HepG2 (cell line): ENCODE measurements around the gene SLC25A45. TPM values are rescaled to one million over a fixed set of nuclear protein-coding genes. Genes with fewer than 3 reads are reported as not detected.

Source experiments
- ARNTL ChIP-seq: sonication (generic); formaldehyde crosslinking; IDR thresholded peaks from 2 replicates; pipeline ENCODE4 v1.4.0; 2020; ENCODE audit warnings: mild to moderate bottlenecking, missing genetic modification reagents
- ESRRA ChIP-seq: sonication (generic); formaldehyde crosslinking; IDR thresholded peaks from 2 replicates; pipeline ENCODE4 v1.5.1; 2020; ENCODE audit warnings: mild to moderate bottlenecking, low read depth, missing genetic modification reagents
- FOSL2 ChIP-seq: sonication (generic); formaldehyde crosslinking; IDR thresholded peaks from 2 replicates; pipeline ENCODE4 v1.4.0; 2020; ENCODE audit warnings: missing genetic modification reagents
- HES4 ChIP-seq: sonication (generic); formaldehyde crosslinking; IDR thresholded peaks from 2 replicates; pipeline ENCODE4 v1.9.0; 2021; ENCODE audit warnings: mild to moderate bottlenecking, missing genetic modification reagents, borderline replicate concordance
- HNRNPL ChIP-seq: fragments of 200-400 bp; formaldehyde crosslinking; IDR thresholded peaks from 2 replicates; pipeline ENCODE4 v1.6.1; 2017; ENCODE audit warnings: mild to moderate bottlenecking, low read depth, low read length
- MAFG ChIP-seq: sonication (generic); formaldehyde crosslinking; IDR thresholded peaks from 2 replicates; pipeline ENCODE4 v1.5.1; 2020; ENCODE audit warnings: mild to moderate bottlenecking, missing genetic modification reagents
- NKX3-1 ChIP-seq: sonication (generic); formaldehyde crosslinking; IDR thresholded peaks from 2 replicates; pipeline ENCODE4 v1.5.0; 2020; ENCODE audit warnings: missing genetic modification reagents
- POLR2AphosphoS2 ChIP-seq: IDR thresholded peaks from 2 replicates; pipeline ENCODE4 v1.6.1; 2011; ENCODE audit warnings: low read depth, low read length, improper control_type of control experiment
- RBFOX2 ChIP-seq: fragments of 200-400 bp; formaldehyde crosslinking; IDR thresholded peaks from 2 replicates; pipeline ENCODE4 v1.6.1; 2017; ENCODE audit warnings: low read depth, mild to moderate bottlenecking, low read length
- SIX1 ChIP-seq: sonication (generic); formaldehyde crosslinking; IDR thresholded peaks from 2 replicates; pipeline ENCODE4 v1.4.0; 2020; ENCODE audit warnings: missing genetic modification reagents, borderline replicate concordance
- SOX13 ChIP-seq, 3 experiments: fragments of 450-650 bp in 1 of 3; sonication (generic) in 1 of 3; formaldehyde crosslinking in 1 of 3; IDR thresholded peaks in 2 of 3; conservative IDR thresholded peaks in 1 of 3; 2 replicates each; pipeline versions ENCODE4 v1.5.0 to v1.6.1; 2016 to 2020; ENCODE audit warnings: antibody characterized with exemption in 1 of 3, mild to moderate bottlenecking in 1 of 3, missing compliant biosample characterization in 1 of 3, missing genetic modification reagents in 1 of 3, moderate library complexity in 1 of 3
- SOX6 ChIP-seq, 2 experiments: fragments of 450-650 bp in 1 of 2; sonication (generic) in 1 of 2; formaldehyde crosslinking in 1 of 2; IDR thresholded peaks; 2 replicates each; pipeline versions ENCODE4 v1.4.0 to v1.6.1; 2017 to 2020; ENCODE audit warnings: antibody characterized with exemption in 1 of 2, mild to moderate bottlenecking in 1 of 2, missing genetic modification reagents in 1 of 2
- TBL1XR1 ChIP-seq: fragments of 150-350 bp; IDR thresholded peaks from 2 replicates; pipeline ENCODE4 v1.6.1; 2014; ENCODE audit warnings: borderline replicate concordance, low read length; ENCODE audit not compliant: partially characterized antibody
- TP53 ChIP-seq: sonication (generic); formaldehyde crosslinking; conservative IDR thresholded peaks from 2 replicates; pipeline ENCODE4 v1.4.0; 2020; ENCODE audit warnings: missing genetic modification reagents
- YEATS4 ChIP-seq: sonication (generic); formaldehyde crosslinking; IDR thresholded peaks from 2 replicates; pipeline ENCODE4 v1.4.0; 2020; ENCODE audit warnings: missing genetic modification reagents, borderline replicate concordance
- ZFP91 ChIP-seq: sonication (generic); formaldehyde crosslinking; IDR thresholded peaks from 2 replicates; pipeline ENCODE4 v1.9.0; 2022; ENCODE audit warnings: missing genetic modification reagents, mild to moderate bottlenecking, borderline replicate concordance
- ZNF317 ChIP-seq: sonication (generic); formaldehyde crosslinking; IDR thresholded peaks from 2 replicates; pipeline ENCODE4 v1.5.0; 2020; ENCODE audit warnings: mild to moderate bottlenecking, missing genetic modification reagents
- ZNF34 ChIP-seq: sonication (generic); formaldehyde crosslinking; IDR thresholded peaks from 2 replicates; pipeline ENCODE4 v1.4.0; 2020; ENCODE audit warnings: mild to moderate bottlenecking, missing genetic modification reagents, borderline replicate concordance
- polyA plus RNA-seq, 8 experiments: library from polyadenylated mRNA; depleted of rRNA in 3 of 8; stranded (reverse) in 7 of 8; unstranded in 1 of 8; fragments of >200 nt; fragmentation: Illumina TruSeq in 4 of 8; extraction: Trizol in 4 of 8; gene quantifications; 2 replicates each; pipeline versions ENCODE4 v1.2.1 to v1.2.3, GENCODE V29; 2011 to 2016; ENCODE audit warnings: low read depth in 4 of 8, missing spikeins in 1 of 8, mixed read lengths in 1 of 8; ENCODE audit not compliant: insufficient read depth in 1 of 8
- total RNA-seq, 5 experiments: library from RNA; depleted of rRNA; stranded (reverse); fragments of >200 nt; fragmentation: Illumina TruSeq; extraction: Trizol; gene quantifications; 2 replicates each; pipeline ENCODE4 v1.2.3, GENCODE V29; 2016; ENCODE audit warnings: low read depth in 1 of 5
- TF ChIP-seq, protein P1 (sequence below): sonication (generic); formaldehyde crosslinking; IDR thresholded peaks from 2 replicates; pipeline ENCODE4 v1.5.0; 2020; ENCODE audit warnings: mild to moderate bottlenecking, missing genetic modification reagents
- TF ChIP-seq, protein P2 (sequence below): sonication (generic); formaldehyde crosslinking; IDR thresholded peaks from 2 replicates; pipeline ENCODE4 v1.5.0; 2020; ENCODE audit warnings: mild to moderate bottlenecking, missing genetic modification reagents, borderline replicate concordance

The SLC25A45 gene
- total and polyA plus RNA-seq, 2 of the 13 experiments (the other 11 are each of a cell fraction or from before 2014, with no cell fraction given): 1.2 to 3.4 TPM

DNA sequence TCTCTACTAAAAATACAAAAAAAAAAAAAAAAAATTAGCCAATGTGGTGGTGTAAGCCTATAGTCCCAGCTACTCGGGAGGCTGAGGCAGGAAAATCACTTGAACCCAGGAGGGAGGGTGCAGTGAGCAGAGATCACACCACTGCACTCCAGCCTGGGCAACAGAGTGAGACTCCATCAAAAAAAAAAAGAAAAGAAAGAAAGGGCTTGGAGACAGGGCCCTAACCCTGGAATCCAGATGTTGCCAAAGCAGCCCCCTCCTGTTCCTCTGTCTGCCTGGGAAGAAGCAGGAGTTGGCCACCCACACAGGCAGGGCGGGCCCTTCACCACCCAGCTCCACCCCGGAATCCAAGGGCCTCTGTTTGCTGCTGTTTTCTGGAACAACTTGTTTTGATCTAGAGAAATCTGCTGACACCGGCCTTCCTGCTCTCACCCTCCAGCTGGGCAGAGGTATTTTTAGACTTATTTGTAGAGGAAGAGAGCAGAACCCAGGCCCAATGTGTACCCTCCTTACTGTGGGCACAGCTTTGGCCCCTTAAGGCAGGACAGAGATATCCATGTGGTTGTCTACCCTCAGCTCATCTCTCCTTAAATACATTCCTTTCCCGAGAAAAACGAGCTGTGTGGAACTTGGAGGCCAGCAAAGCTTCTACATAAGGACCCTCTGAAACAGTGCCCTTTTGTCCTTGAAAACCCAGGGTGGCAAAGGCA lies 37.5 kb upstream of the SLC25A45 start (continued):
- TF ChIP-seq TBL1XR1 (no peak), SOX6 (IDR thresholded peaks at IDR 0.05) (no peak), SOX6 (CRISPR knock-in tag; IDR thresholded peaks at IDR 0.05) (peak; percentile 29; the same call in 1 of the 2 replicates), HNRNPL (peak; percentile 57; the same call in 1 of the 2 replicates), ESRRA (CRISPR knock-in tag) (no peak), FOSL2 (CRISPR knock-in tag) (peak; percentile 43; the same call in 1 of the 2 replicates), YEATS4 (peak; percentile 40; the same call in 1 of the 2 replicates), HES4 (CRISPR knock-in tag) (no peak), RBFOX2 (peak; percentile 84), POLR2AphosphoS2 (peak; percentile 38; the same call in 1 of the 2 replicates), TP53 (CRISPR knock-in tag) (0 out of 2 replicates have a peak, but pooled peaks have one; percentile 76), ZNF317 (CRISPR knock-in tag) (peak; percentile 41; the same call in 1 of the 2 replicates), ARNTL (0 out of 2 replicates have a peak, but pooled peaks have one; percentile 32), NKX3-1 (CRISPR knock-in tag) (no peak), SIX1 (CRISPR knock-in tag) (peak; percentile 51; the same call in 1 of the 2 replicates), ZFP91 (CRISPR knock-in tag) (no peak), MAFG (CRISPR knock-in tag) (peak; percentile 67; the same call in 1 of the 2 replicates), ZNF34 (CRISPR knock-in tag) (no peak), SOX13 (IDR thresholded peaks at IDR 0.05) (peak; percentile 39; the same call in 1 of the 2 replicates), SOX13 (CRISPR knock-in tag; conservative IDR thresholded peaks at IDR 0.05 in 1 of 2, IDR thresholded peaks at IDR 0.05 in 1 of 2) (peak in 1 of 2 experiments; percentile 66; a peak in 2 of 4 replicates)
- TF ChIP-seq, protein P1, sequence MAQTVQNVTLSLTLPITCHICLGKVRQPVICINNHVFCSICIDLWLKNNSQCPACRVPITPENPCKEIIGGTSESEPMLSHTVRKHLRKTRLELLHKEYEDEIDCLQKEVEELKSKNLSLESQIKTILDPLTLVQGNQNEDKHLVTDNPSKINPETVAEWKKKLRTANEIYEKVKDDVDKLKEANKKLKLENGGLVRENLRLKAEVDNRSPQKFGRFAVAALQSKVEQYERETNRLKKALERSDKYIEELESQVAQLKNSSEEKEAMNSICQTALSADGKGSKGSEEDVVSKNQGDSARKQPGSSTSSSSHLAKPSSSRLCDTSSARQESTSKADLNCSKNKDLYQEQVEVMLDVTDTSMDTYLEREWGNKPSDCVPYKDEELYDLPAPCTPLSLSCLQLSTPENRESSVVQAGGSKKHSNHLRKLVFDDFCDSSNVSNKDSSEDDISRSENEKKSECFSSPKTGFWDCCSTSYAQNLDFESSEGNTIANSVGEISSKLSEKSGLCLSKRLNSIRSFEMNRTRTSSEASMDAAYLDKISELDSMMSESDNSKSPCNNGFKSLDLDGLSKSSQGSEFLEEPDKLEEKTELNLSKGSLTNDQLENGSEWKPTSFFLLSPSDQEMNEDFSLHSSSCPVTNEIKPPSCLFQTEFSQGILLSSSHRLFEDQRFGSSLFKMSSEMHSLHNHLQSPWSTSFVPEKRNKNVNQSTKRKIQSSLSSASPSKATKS (CRISPR knock-in tag): no peak; the same call in 1 of the 2 replicates
- TF ChIP-seq, protein P2, sequence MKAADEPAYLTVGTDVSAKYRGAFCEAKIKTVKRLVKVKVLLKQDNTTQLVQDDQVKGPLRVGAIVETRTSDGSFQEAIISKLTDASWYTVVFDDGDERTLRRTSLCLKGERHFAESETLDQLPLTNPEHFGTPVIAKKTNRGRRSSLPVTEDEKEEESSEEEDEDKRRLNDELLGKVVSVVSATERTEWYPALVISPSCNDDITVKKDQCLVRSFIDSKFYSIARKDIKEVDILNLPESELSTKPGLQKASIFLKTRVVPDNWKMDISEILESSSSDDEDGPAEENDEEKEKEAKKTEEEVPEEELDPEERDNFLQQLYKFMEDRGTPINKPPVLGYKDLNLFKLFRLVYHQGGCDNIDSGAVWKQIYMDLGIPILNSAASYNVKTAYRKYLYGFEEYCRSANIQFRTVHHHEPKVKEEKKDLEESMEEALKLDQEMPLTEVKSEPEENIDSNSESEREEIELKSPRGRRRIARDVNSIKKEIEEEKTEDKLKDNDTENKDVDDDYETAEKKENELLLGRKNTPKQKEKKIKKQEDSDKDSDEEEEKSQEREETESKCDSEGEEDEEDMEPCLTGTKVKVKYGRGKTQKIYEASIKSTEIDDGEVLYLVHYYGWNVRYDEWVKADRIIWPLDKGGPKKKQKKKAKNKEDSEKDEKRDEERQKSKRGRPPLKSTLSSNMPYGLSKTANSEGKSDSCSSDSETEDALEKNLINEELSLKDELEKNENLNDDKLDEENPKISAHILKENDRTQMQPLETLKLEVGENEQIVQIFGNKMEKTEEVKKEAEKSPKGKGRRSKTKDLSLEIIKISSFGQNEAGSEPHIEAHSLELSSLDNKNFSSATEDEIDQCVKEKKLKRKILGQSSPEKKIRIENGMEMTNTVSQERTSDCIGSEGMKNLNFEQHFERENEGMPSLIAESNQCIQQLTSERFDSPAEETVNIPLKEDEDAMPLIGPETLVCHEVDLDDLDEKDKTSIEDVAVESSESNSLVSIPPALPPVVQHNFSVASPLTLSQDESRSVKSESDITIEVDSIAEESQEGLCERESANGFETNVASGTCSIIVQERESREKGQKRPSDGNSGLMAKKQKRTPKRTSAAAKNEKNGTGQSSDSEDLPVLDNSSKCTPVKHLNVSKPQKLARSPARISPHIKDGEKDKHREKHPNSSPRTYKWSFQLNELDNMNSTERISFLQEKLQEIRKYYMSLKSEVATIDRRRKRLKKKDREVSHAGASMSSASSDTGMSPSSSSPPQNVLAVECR: peak; percentile 19; the same call in 1 of the 2 replicates
